GM12878 (cell line): ENCODE results near the gene CALN1. TPM values are rescaled to one million over a fixed set of nuclear protein-coding genes. Genes with fewer than 3 reads are reported as not detected.

Source experiments
- BACH1 ChIP-seq: fragments of 450-650 bp; IDR thresholded peaks from 2 replicates; pipeline ENCODE4 v1.6.1; 2017; ENCODE audit warnings: mild to moderate bottlenecking, borderline replicate concordance
- CHD2 ChIP-seq: IDR thresholded peaks from 2 replicates; pipeline ENCODE4 v1.6.1; 2011; ENCODE audit warnings: low read depth, low read length, improper control_type of control experiment, borderline replicate concordance
- MXI1 ChIP-seq: fragments of 150-350 bp; IDR thresholded peaks from 2 replicates; pipeline ENCODE4 v1.6.1; 2011; ENCODE audit warnings: low read depth, mild to moderate bottlenecking, inconsistent platforms, low read length, improper control_type of control experiment
- NFYA ChIP-seq: IDR thresholded peaks from 2 replicates; pipeline ENCODE4 v1.6.1; 2011; ENCODE audit warnings: low read depth, mild to moderate bottlenecking, low read length, improper control_type of control experiment, borderline replicate concordance
- NFYB ChIP-seq: IDR thresholded peaks from 2 replicates; pipeline ENCODE4 v1.6.1; 2011; ENCODE audit warnings: low read depth, mild to moderate bottlenecking, low read length, improper control_type of control experiment, moderate library complexity; ENCODE audit not compliant: insufficient read depth
- RAD21 ChIP-seq: IDR thresholded peaks from 2 replicates; pipeline ENCODE4 v1.6.1; 2011; ENCODE audit warnings: mild to moderate bottlenecking, low read depth, low read length, moderate library complexity; ENCODE audit not compliant: insufficient read depth
- RBBP5 ChIP-seq: fragments of 200-600 bp; sonication (generic); conservative IDR thresholded peaks from 2 replicates; pipeline ENCODE4 v1.6.1; 2016
- SIN3A ChIP-seq: IDR thresholded peaks from 2 replicates; pipeline ENCODE4 v1.6.1; 2012; ENCODE audit warnings: low read depth, low read length, improper control_type of control experiment
- SREBF1 ChIP-seq: IDR thresholded peaks from 2 replicates; pipeline ENCODE4 v1.6.1; 2012; ENCODE audit warnings: mild to moderate bottlenecking, low read length
- SRF ChIP-seq, 2 experiments: IDR thresholded peaks; 2 replicates each; pipeline ENCODE4 v1.6.1; 2011; ENCODE audit warnings: low read depth in 2 of 2, low read length in 2 of 2, mild to moderate bottlenecking in 1 of 2, moderate library complexity in 1 of 2
- YBX1 ChIP-seq: fragments of 450-650 bp; IDR thresholded peaks from 2 replicates; pipeline ENCODE4 v1.6.1; 2016; ENCODE audit warnings: antibody characterized with exemption
- ZNF274 ChIP-seq: IDR thresholded peaks from one replicate; pipeline ENCODE4 v1.8.0; 2011; ENCODE audit not compliant: insufficient read length, insufficient read depth
- polyA plus RNA-seq, 11 experiments: library from polyadenylated mRNA; depleted of rRNA in 4 of 11; unstranded in 6 of 11; stranded (reverse) in 5 of 11; fragments of >200 nt; fragmentation: Nextera tagmentation in 4 of 11; fragmentation: Illumina TruSeq in 1 of 11; extraction: Ambion mirVana in 4 of 11; extraction: Trizol in 1 of 11; gene quantifications; 1 replicate in 1 of 11; 2 replicates in 10 of 11; pipeline versions ENCODE4 v1.2.1 to v1.2.3, GENCODE V29; 2011 to 2016; ENCODE audit warnings: inconsistent platforms in 2 of 11, missing spikeins in 2 of 11, low read depth in 1 of 11
- total RNA-seq, 4 experiments: library from RNA; depleted of rRNA in 3 of 4; stranded (reverse); fragments of >200 nt in 3 of 4; fragmentation: Illumina TruSeq in 1 of 4; extraction: Trizol in 1 of 4; gene quantifications; 2 replicates each; pipeline versions ENCODE4 v1.2.1 to v1.2.3, GENCODE V29; 2013 to 2021
- TF ChIP-seq, protein P1 (sequence below): IDR thresholded peaks from 2 replicates; pipeline ENCODE4 v1.6.1; 2012; ENCODE audit warnings: low read depth, low read length, improper control_type of control experiment
- TF ChIP-seq, protein P2 (sequence below): fragments of 450-650 bp; formaldehyde crosslinking; IDR thresholded peaks from 2 replicates; pipeline ENCODE4 v1.4.0; 2022; ENCODE audit warnings: mild to moderate bottlenecking, moderate library complexity
- TF ChIP-seq, protein P3 (sequence below): IDR thresholded peaks from 2 replicates; pipeline ENCODE4 v1.6.1; 2012; ENCODE audit warnings: low read depth, low read length, improper control_type of control experiment

CALN1 gene
- total and polyA plus RNA-seq, 10 of the 15 experiments (the other 5 are each of a cell fraction or from before 2014, with no cell fraction given) = 0.48 to 15.3 (median 1.6) TPM

DNA sequence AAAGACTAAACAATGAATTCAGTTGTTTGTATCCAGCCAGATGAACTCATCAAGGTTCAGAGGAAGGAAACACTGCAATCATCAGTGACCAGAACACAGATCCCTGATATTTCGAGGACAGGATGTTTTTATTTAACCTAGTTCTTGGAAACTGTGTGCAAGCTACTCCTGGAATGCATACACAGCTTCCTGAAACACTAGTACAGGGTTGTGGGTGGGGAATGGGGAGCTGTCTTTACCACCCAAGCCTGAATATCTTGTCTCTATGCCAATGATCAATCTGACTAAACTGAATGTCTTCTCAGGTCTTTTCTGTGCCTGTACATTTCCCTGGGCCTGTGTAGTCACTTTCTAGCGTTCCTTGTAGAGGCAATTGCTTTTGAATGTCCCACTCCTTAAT, 374.6 kb downstream of the CALN1 start (continued):
- TF ChIP-seq NFYA (no peak), BACH1 (no peak), YBX1 (no peak), SIN3A (no peak), ZNF274 (no peak), MXI1 (no peak), CHD2 (no peak), SREBF1 (no peak), RAD21 (no peak), RBBP5 (no peak), SRF (IDR thresholded peaks at IDR 0.05; ENCODE audit: low read depth in 2 of 2, low read length in 2 of 2) (no peak), NFYB (no peak)
- TF ChIP-seq, protein P1, sequence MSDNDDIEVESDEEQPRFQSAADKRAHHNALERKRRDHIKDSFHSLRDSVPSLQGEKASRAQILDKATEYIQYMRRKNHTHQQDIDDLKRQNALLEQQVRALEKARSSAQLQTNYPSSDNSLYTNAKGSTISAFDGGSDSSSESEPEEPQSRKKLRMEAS = no peak
- TF ChIP-seq, protein P2, sequence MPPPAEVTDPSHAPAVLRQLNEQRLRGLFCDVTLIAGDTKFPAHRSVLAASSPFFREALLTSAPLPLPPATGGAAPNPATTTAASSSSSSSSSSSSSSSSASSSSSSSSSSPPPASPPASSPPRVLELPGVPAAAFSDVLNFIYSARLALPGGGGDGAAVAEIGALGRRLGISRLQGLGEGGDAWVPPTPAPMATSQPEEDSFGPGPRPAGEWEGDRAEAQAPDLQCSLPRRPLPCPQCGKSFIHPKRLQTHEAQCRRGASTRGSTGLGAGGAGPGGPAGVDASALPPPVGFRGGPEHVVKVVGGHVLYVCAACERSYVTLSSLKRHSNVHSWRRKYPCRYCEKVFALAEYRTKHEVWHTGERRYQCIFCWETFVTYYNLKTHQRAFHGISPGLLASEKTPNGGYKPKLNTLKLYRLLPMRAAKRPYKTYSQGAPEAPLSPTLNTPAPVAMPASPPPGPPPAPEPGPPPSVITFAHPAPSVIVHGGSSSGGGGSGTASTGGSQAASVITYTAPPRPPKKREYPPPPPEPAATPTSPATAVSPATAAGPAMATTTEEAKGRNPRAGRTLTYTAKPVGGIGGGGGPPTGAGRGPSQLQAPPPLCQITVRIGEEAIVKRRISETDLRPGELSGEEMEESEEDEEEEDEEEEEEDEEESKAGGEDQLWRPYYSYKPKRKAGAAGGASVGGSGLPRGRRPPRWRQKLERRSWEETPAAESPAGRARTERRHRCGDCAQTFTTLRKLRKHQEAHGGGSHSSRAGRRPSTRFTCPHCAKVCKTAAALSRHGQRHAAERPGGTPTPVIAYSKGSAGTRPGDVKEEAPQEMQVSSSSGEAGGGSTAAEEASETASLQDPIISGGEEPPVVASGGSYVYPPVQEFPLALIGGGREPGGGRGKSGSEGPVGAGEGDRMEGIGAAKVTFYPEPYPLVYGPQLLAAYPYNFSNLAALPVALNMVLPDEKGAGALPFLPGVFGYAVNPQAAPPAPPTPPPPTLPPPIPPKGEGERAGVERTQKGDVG (CRISPR knock-in tag) = no peak
- TF ChIP-seq, protein P3, sequence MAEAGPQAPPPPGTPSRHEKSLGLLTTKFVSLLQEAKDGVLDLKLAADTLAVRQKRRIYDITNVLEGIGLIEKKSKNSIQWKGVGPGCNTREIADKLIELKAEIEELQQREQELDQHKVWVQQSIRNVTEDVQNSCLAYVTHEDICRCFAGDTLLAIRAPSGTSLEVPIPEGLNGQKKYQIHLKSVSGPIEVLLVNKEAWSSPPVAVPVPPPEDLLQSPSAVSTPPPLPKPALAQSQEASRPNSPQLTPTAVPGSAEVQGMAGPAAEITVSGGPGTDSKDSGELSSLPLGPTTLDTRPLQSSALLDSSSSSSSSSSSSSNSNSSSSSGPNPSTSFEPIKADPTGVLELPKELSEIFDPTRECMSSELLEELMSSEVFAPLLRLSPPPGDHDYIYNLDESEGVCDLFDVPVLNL = no peak
